SK-N-MC (cell line): ENCODE data around the gene ABCG1.

Source experiments
- DNase-seq: peaks from one replicate; pipeline ENCODE4 v3.0.0-alpha.2; 2011; ENCODE audit warnings: low read depth, low spot score
- H3K27ac ChIP-seq: fragments of 200-600 bp; sonication (generic); 2 replicates; pipeline ENCODE4 v1.5.1; 2016; ENCODE audit warnings: mixed run types
- H3K36me3 ChIP-seq: fragments of 200-600 bp; sonication (generic); 2 replicates; pipeline ENCODE4 v1.6.1; 2017; ENCODE audit warnings: antibody characterized with exemption, low read length, mixed read lengths; ENCODE audit not compliant: insufficient read depth
- H3K4me3 ChIP-seq: fragments of 200-600 bp; sonication (generic); 2 replicates; pipeline ENCODE4 v1.5.1; 2016
- H3K9ac ChIP-seq: fragments of 200-600 bp; sonication (generic); 2 replicates; pipeline ENCODE4 v1.8.0; 2017; ENCODE audit warnings: mixed run types, mixed read lengths; ENCODE audit not compliant: insufficient read length
- H3K9me3 ChIP-seq: fragments of 200-600 bp; sonication (generic); 2 replicates; pipeline ENCODE4 v1.6.1; 2017; ENCODE audit warnings: low read depth, mild to moderate bottlenecking, antibody characterized with exemption, low read length, moderate library complexity, mixed read lengths
- EZH2 ChIP-seq: fragments of 200-600 bp; sonication (generic); IDR thresholded peaks from one replicate; pipeline ENCODE4 v1.6.1; 2017; ENCODE audit warnings: antibody characterized with exemption
- FOXP2 ChIP-seq: optimal IDR thresholded peaks from 2 replicates; pipeline ENCODE3; 2011; ENCODE audit warnings: mild to moderate bottlenecking, moderate library complexity; ENCODE audit not compliant: insufficient read depth; ENCODE audit errors: extremely low read length, control extremely low read depth
- POLR2AphosphoS5 ChIP-seq: IDR thresholded peaks from 2 replicates; pipeline ENCODE4 v1.6.1; 2012; ENCODE audit warnings: mild to moderate bottlenecking, low read depth, low read length, borderline replicate concordance

Gene ABCG1

GRCh38 chr21:42281181-42281680 is 62.3 kb downstream of the ABCG1 start:
- no peak for DNase-seq
- no peak overlapping the region for H3K27ac ChIP-seq
- H3K9ac ChIP-seq, result no peak overlapping the region
- H3K36me3 ChIP-seq, result no peaks in the 10 kb centered on the region
- TF ChIP-seq EZH2, result no peak
- no peak for TF ChIP-seq FOXP2
- no peak for TF ChIP-seq POLR2AphosphoS5
- no peaks in the 10 kb centered on the region for H3K9me3 ChIP-seq
- H3K4me3 ChIP-seq, result no peak overlapping the region

GRCh38 chr21:42282021-42282420 is 63.1 kb downstream of the ABCG1 start:
- Histone ChIP-seq H3K27ac (no peak overlapping the region), H3K9ac (no peak overlapping the region), H3K9me3 (no peaks in the 10 kb centered on the region), H3K36me3 (no peaks in the 10 kb centered on the region), H3K4me3 (no peak overlapping the region)
- DNase-seq, result no peak
- TF ChIP-seq POLR2AphosphoS5, result no peak
- no peak for TF ChIP-seq EZH2
- no peak for TF ChIP-seq FOXP2

GRCh38 chr21:42282715-42283114 is 63.8 kb downstream of the ABCG1 start:
- Histone ChIP-seq H3K9me3 (no peaks in the 10 kb centered on the region), H3K9ac (no peak overlapping the region), H3K27ac (no peak overlapping the region), H3K4me3 (no peak overlapping the region), H3K36me3 (no peaks in the 10 kb centered on the region)
- DNase-seq, result no peak
- TF ChIP-seq FOXP2 (no peak), POLR2AphosphoS5 (no peak), EZH2 (no peak)

GRCh38 chr21:42285569-42286245 is 66.8 kb downstream of the ABCG1 start:
- no peak for TF ChIP-seq FOXP2
- TF ChIP-seq EZH2, result no peak
- no peak for TF ChIP-seq POLR2AphosphoS5
- Histone ChIP-seq H3K27ac (no peak overlapping the region), H3K4me3 (no peak overlapping the region), H3K9me3 (no peaks in the 10 kb centered on the region), H3K9ac (no peak overlapping the region), H3K36me3 (no peaks in the 10 kb centered on the region)
- no peak for DNase-seq

- H3K4me3 ChIP-seq, result no peak overlapping the region
- TF ChIP-seq EZH2 (no peak), POLR2AphosphoS5 (no peak), FOXP2 (no peak)
- H3K36me3 ChIP-seq, result no peaks in the 10 kb centered on the region
- H3K27ac ChIP-seq, result no peak overlapping the region
- DNase-seq, result no peak
- H3K9ac ChIP-seq, result no peak overlapping the region
- no peaks in the 10 kb centered on the region for H3K9me3 ChIP-seq
Measured at GRCh38 chr21:42286416-42286815, 67.5 kb downstream of the ABCG1 start.

GRCh38 chr21:42287193-42288083 is 68.5 kb downstream of the ABCG1 start:
- no peaks in the 10 kb centered on the region for H3K9me3 ChIP-seq
- TF ChIP-seq POLR2AphosphoS5 (no peak), EZH2 (no peak), FOXP2 (no peak)
- H3K9ac ChIP-seq, result no peak overlapping the region
- no peak overlapping the region for H3K4me3 ChIP-seq
- no peaks in the 10 kb centered on the region for H3K36me3 ChIP-seq
- H3K27ac ChIP-seq, result no peak overlapping the region
- DNase-seq, result no peak

GRCh38 chr21:42288962-42289361 is 70.0 kb downstream of the ABCG1 start:
- TF ChIP-seq FOXP2 (no peak), EZH2 (no peak), POLR2AphosphoS5 (no peak)

GRCh38 chr21:42289926-42290325 is 71.0 kb downstream of the ABCG1 start:
- TF ChIP-seq FOXP2 (no peak), EZH2 (no peak), POLR2AphosphoS5 (no peak)
- DNase-seq, result no peak
- no peaks in the 10 kb centered on the region for H3K36me3 ChIP-seq
- H3K9me3 ChIP-seq, result no peaks in the 10 kb centered on the region
- no peak overlapping the region for H3K27ac ChIP-seq
- no peak overlapping the region for H3K9ac ChIP-seq
- H3K4me3 ChIP-seq, result no peak overlapping the region

More at GRCh38 chr21:42288962-42289361, 70.0 kb downstream of the ABCG1 start:
- DNase-seq, result no peak
- no peaks in the 10 kb centered on the region for H3K9me3 ChIP-seq
- no peaks in the 10 kb centered on the region for H3K36me3 ChIP-seq
- H3K4me3 ChIP-seq, result no peak overlapping the region
- H3K9ac ChIP-seq, result no peak overlapping the region
- H3K27ac ChIP-seq, result no peak overlapping the region

- H3K27ac ChIP-seq, result no peak overlapping the region
- H3K36me3 ChIP-seq, result no peaks in the 10 kb centered on the region
- DNase-seq, result no peak
- H3K9me3 ChIP-seq, result no peaks in the 10 kb centered on the region
- TF ChIP-seq POLR2AphosphoS5 (no peak), FOXP2 (no peak), EZH2 (no peak)
- H3K9ac ChIP-seq, result no peak overlapping the region
- no peak overlapping the region for H3K4me3 ChIP-seq
Measured at GRCh38 chr21:42290505-42290904, 71.6 kb downstream of the ABCG1 start.
